ENCODE data around the gene CDC27.
"Not testable (repeated sequence)": the region's sequence is repeated elsewhere in the genome, so short reads cannot be mapped to it uniquely, and the experiment has no call there.

The CDC27 gene

DNA sequence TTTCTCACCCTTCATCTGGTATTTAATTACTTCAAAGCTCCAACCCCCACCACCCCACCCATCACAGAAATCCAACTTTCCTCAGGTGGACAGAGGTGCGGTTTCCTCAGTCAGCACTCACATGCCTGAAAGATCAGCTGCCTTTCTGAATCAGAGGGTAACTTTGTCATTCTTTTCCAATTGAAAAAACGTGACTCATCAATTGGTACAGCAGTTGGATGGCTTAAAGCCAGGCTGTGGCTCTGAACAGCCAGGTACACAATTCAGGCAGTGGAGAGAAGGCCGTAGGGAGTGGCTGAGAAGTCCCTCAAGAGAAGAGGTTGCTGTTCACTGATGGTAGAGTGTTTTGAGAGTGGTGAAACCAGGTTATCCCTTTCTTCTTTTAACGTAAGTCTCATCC, 118.8 kb downstream of the CDC27 start:
- peaks cover 18% of the 10 kb centered on the region for H3K36me3 Mint-ChIP-seq (ENCODE audit: low read depth)
- H3K27ac Mint-ChIP-seq; H3K27me3 Mint-ChIP-seq (ENCODE audit: low read depth); H3K9me3 Mint-ChIP-seq; H3K4me3 Mint-ChIP-seq: not testable (repeated sequence)
- H3K4me1 Mint-ChIP-seq (ENCODE audit: low read depth): peaks cover 36% of the 10 kb centered on the region

All from T-helper 1 cell treated with Interleukin-12 subunit alpha and Interleukin-12 subunit beta and Interleukin-4 antibody, amounts not matched to agents 30 μg/mL and 1 μg/mL, for 36 hours (primary cell).